Measurements from ENCODE around the gene NONO.
"Not testable (repeated sequence)": the region's sequence is repeated elsewhere in the genome, so short reads cannot be mapped to it uniquely, and the experiment has no call there.

GRCh38 chrX:71349867-71350266 is 66.4 kb downstream of the NONO start:
- peak; percentile 50 for TF ChIP-seq CTCF (IDR thresholded peaks at IDR 0.05)
- TF ChIP-seq, protein P1, sequence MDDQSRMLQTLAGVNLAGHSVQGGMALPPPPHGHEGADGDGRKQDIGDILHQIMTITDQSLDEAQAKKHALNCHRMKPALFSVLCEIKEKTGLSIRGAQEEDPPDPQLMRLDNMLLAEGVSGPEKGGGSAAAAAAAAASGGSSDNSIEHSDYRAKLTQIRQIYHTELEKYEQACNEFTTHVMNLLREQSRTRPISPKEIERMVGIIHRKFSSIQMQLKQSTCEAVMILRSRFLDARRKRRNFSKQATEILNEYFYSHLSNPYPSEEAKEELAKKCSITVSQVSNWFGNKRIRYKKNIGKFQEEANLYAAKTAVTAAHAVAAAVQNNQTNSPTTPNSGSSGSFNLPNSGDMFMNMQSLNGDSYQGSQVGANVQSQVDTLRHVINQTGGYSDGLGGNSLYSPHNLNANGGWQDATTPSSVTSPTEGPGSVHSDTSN (IDR thresholded peaks at IDR 0.05): not testable (repeated sequence)
- TF ChIP-seq YY1 (IDR thresholded peaks at IDR 0.05; ENCODE audit: low read depth); SIN3A (IDR thresholded peaks at IDR 0.05; ENCODE audit: borderline replicate concordance, low read depth, low read length): not testable (repeated sequence)

Data from SK-N-SH (cell line).